Endothelial cell of umbilical vein (primary cell): ENCODE measurements around the gene PDX1. TPM values are rescaled to one million over a fixed set of nuclear protein-coding genes. Genes with fewer than 3 reads are reported as not detected.

Experiments used
- BruUV-seq: library from RNA; stranded (reverse); fragments of 400-500 nt; replicated peaks from 2 replicates; lab custom pipeline; 2021; lab: Mats Ljungman, UMichigan
- CTCF ChIA-PET: fragments of 300-600, 350-600 bp; sonication (Branson Sonifier 250); formaldehyde crosslinking; loops from one replicate; lab custom pipeline; 2021; ENCODE audit warnings: antibody characterized with exemption, inconsistent platforms; lab: Charles Lee
- POLR2A ChIA-PET: fragments of 300-600, 350-600 bp; sonication (Branson Sonifier 250); formaldehyde crosslinking; loops from one replicate; lab custom pipeline; 2021; ENCODE audit warnings: antibody characterized with exemption, inconsistent platforms; lab: Charles Lee
- DNase-seq: peaks from one replicate; pipeline ENCODE4 v3.0.0-alpha.2; 2011; ENCODE audit warnings: low read depth, low spot score
- FAIRE-seq: peaks from 2 replicates; lab custom pipeline; 2011; peaks lifted over from hg19 to GRCh38; lab: Jason Lieb, UNC
- H2AFZ ChIP-seq: 2 replicates; pipeline ENCODE4 v1.6.0; 2012; ENCODE audit warnings: low read depth, low read length, control low read depth, inconsistent platforms
- H3K27ac ChIP-seq: 2 replicates; pipeline ENCODE4 v1.5.1; 2011; ENCODE audit warnings: low read depth, mild to moderate bottlenecking, control low read depth, low read length, moderate library complexity; ENCODE audit not compliant: insufficient read depth
- H3K27me3 ChIP-seq, 2 experiments: 2 replicates each; pipeline versions ENCODE4 v1.6.0 to v1.6.1; 2011; ENCODE audit warnings: low read length in 2 of 2, mixed read lengths in 1 of 2; ENCODE audit not compliant: control insufficient read depth in 2 of 2, insufficient read depth in 2 of 2
- H3K36me3 ChIP-seq, 2 experiments: 2 replicates in 1 of 2; 3 replicates in 1 of 2; pipeline ENCODE4 v1.5.1; 2011; ENCODE audit warnings: low read length in 2 of 2, mild to moderate bottlenecking in 1 of 2, moderate library complexity in 1 of 2; ENCODE audit not compliant: control insufficient read depth in 2 of 2, insufficient read depth in 2 of 2; ENCODE audit errors: extremely low read depth in 1 of 2
- H3K4me1 ChIP-seq: 3 replicates; pipeline ENCODE4 v1.5.1; 2011; ENCODE audit warnings: mild to moderate bottlenecking, low read length; ENCODE audit not compliant: control insufficient read depth, insufficient read depth; ENCODE audit errors: extremely low read depth
- H3K4me2 ChIP-seq: 2 replicates; pipeline ENCODE4 v1.6.1; 2011; ENCODE audit warnings: low read length, control low read depth, mixed read lengths; ENCODE audit not compliant: insufficient read depth
- H3K4me3 ChIP-seq, 3 experiments: fragments of 200-600 bp in 1 of 3; sonication (generic), shearing (Covaris generic) in 1 of 3; replicated peaks in 1 of 3; 2 replicates each; pipeline ENCODE4 v1.5.1; 2011 to 2016; ENCODE audit warnings: control low read depth in 3 of 3, low read length in 3 of 3, mild to moderate bottlenecking in 2 of 3, inconsistent platforms in 1 of 3, low read depth in 1 of 3, moderate library complexity in 1 of 3; ENCODE audit not compliant: insufficient read depth in 1 of 3
- H3K79me2 ChIP-seq: 2 replicates; pipeline ENCODE4 v1.6.0; 2012; ENCODE audit warnings: low read length, inconsistent platforms; ENCODE audit not compliant: control insufficient read depth, insufficient read depth
- H3K9ac ChIP-seq: replicated peaks from 2 replicates; pipeline ENCODE3; 2011; ENCODE audit warnings: low read length, control low read depth; ENCODE audit not compliant: insufficient read depth; ENCODE audit errors: extremely low read depth
- H3K9me1 ChIP-seq: replicated peaks from 3 replicates; pipeline ENCODE4 v1.6.0; 2011; ENCODE audit warnings: mild to moderate bottlenecking, low read length; ENCODE audit not compliant: control insufficient read depth, insufficient read depth; ENCODE audit errors: extremely low read depth
- H3K9me3 ChIP-seq: replicated peaks from 2 replicates; pipeline ENCODE4 v1.5.1; 2012; ENCODE audit warnings: low read length, inconsistent platforms; ENCODE audit not compliant: control insufficient read depth, insufficient read depth
- H4K20me1 ChIP-seq: replicated peaks from 2 replicates; pipeline ENCODE3; 2011; ENCODE audit warnings: mild to moderate bottlenecking, low read length; ENCODE audit not compliant: control insufficient read depth, insufficient read depth; ENCODE audit errors: extremely low read depth
- EZH2 ChIP-seq: IDR thresholded peaks from 2 replicates; pipeline ENCODE4 v1.6.1; 2012; ENCODE audit warnings: borderline replicate concordance, low read depth, mild to moderate bottlenecking, moderate library complexity, low read length, inconsistent platforms; ENCODE audit not compliant: severe bottlenecking
- JUN ChIP-seq: IDR thresholded peaks from 2 replicates; pipeline ENCODE4 v1.6.1; 2011; ENCODE audit warnings: borderline replicate concordance, low read depth; ENCODE audit not compliant: insufficient read length, insufficient read depth
- MYC ChIP-seq: IDR thresholded peaks from one replicate; pipeline ENCODE4 v1.6.1; 2011; ENCODE audit warnings: mild to moderate bottlenecking, low read depth, low read length
- POLR2A ChIP-seq: IDR thresholded peaks from 2 replicates; pipeline ENCODE4 v1.6.1; 2012; ENCODE audit warnings: low read depth, mild to moderate bottlenecking, control low read depth, low read length
- POLR2AphosphoS5 ChIP-seq: IDR thresholded peaks from 2 replicates; pipeline ENCODE4 v1.6.1; 2012; ENCODE audit warnings: low read depth, mild to moderate bottlenecking, control low read depth, low read length, moderate library complexity; ENCODE audit not compliant: insufficient read depth
- dilution Hi-C: fragments of 300-500 bp; cut with MboI; formaldehyde crosslinking; loops from one replicate; pipeline ENCODE4 v1.15.0; 2019; ENCODE audit warnings: low sequenced_read_pairs; ENCODE audit not compliant: extremely low pct_ligation_motif_present
- intact Hi-C: fragments of 100-400 bp; cut with micrococcal nuclease; formaldehyde crosslinking; loops from one replicate; pipeline ENCODE4 v1.10.0; 2022
- polyA plus RNA-seq, 4 experiments: library from polyadenylated mRNA; depleted of rRNA in 3 of 4; stranded (reverse) in 3 of 4; unstranded in 1 of 4; fragments of >200 nt; gene quantifications; 2 replicates each; pipeline versions ENCODE4 v1.2.1 to v1.2.3, GENCODE V29; 2011 to 2012; ENCODE audit warnings: missing spikeins in 1 of 4
- total RNA-seq: library from RNA; stranded (reverse); gene quantifications from 2 replicates; pipeline ENCODE4 v1.2.3, GENCODE V29; 2021

The PDX1 gene
- total and polyA plus RNA-seq, 2 donors (not counting 3 experiments of a cell fraction or from before 2014, with no cell fraction given): not detected

DNA sequence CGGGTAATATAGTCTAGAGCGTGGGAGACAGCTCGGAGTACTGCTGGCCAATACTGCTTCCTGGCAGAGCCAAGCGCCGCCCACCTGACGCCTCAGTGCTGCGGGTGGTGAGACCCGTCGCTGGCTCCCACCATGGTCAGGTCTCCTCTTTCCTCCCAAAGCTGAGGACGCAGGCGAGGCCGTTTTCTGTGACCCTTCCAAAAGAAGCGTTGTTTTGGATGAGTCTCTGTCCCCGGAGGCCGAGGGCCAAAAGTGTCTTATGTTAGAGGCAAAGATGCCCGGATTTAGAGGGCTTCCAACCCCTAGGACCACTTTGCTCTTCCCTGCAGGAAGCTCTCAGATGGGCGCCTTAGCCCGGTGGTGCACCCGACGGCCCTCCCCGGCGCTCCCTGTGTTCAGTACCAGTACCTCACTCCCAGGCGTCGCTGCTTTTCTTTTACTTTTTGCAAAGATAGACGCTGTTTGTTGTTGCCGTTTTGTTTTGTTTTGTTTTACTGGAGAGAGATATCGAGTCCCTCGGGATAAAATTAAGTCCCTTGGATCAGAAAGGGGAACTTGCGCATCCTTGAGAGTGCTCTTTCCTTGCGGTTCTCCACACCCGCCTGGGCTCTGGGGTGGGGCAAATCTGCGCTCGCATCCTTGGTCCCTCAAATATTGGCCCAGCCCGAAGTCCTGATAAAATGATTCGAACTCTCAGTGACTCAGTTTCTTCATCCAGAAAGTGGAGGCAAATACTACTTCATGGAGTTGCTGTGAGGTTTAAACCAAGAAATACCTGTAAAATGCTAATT is 7.0 kb downstream of the PDX1 start:
- Histone ChIP-seq H3K27me3 (peaks cover 79 to 99% of the 10 kb centered on the region in 2 experiments), H3K4me1 (no peaks in the 10 kb centered on the region), H4K20me1 (no peaks in the 10 kb centered on the region), H3K9me1 (no peaks in the 10 kb centered on the region), H3K4me3 (no peak overlapping the region), H2AFZ (no peak overlapping the region), H3K4me2 (no peak overlapping the region), H3K9ac (no peak overlapping the region), H3K9me3 (no peaks in the 10 kb centered on the region), H3K27ac (no peak overlapping the region), H3K36me3 (no peaks in the 10 kb centered on the region), H3K79me2 (no peaks in the 10 kb centered on the region)
- intact Hi-C loops: no loop called here
- TF ChIP-seq POLR2AphosphoS5 (no peak), POLR2A (no peak), JUN (no peak), MYC (no peak), EZH2 (peak; percentile 58)
- no peak for FAIRE-seq
- ChIA-PET CTCF (interaction anchor here (1.1 kb wide), 1 partner anchor 11 kb away, joined by 3 read pairs; no protein-coding TSS in a partner anchor), POLR2A (no interaction called here)
- DNase-seq: no peak
- dilution Hi-C loops: no loop called here
- no TSS peak for BruUV-seq
